Body of pancreas (tissue), 4 donors: ENCODE data around the gene KRT80. TPM values are rescaled to one million over a fixed set of nuclear protein-coding genes. Genes with fewer than 3 reads are reported as not detected.

ENCODE experiments used
- ATAC-seq: fragments of 150-250 bp; one replicate; pipeline ENCODE4 v1.9.1; 2016
- DNase-seq, 4 donors: peaks; one replicate each; pipeline ENCODE4 v3.0.0-alpha.2; 2019
- H3K27ac ChIP-seq, 4 donors: fragments of 200-600 bp; sonication (generic); 1 replicate in 3 of 4; 2 replicates in 1 of 4; pipeline versions ENCODE4 v1.5.1 to v1.6.1; 2016 to 2019; ENCODE audit warnings: mild to moderate bottlenecking in 1 of 4, mixed read lengths in 1 of 4, moderate library complexity in 1 of 4
- H3K27me3 ChIP-seq, 2 donors: fragments of 200-600 bp; sonication (generic); one replicate each; pipeline ENCODE4 v1.6.0; 2016; ENCODE audit warnings: mild to moderate bottlenecking in 1 of 2
- H3K36me3 ChIP-seq, 2 donors: fragments of 200-600 bp; sonication (generic); replicated peaks in 1 of 2; 2 replicates each; pipeline ENCODE4 v1.5.1; 2016; ENCODE audit warnings: low read depth in 2 of 2; ENCODE audit not compliant: insufficient read depth in 1 of 2
- H3K4me1 ChIP-seq: fragments of 200-600 bp; sonication (generic); one replicate; pipeline ENCODE4 v1.6.0; 2016
- H3K4me3 ChIP-seq, 2 donors: fragments of 200-600 bp; sonication (generic); 1 replicate in 1 of 2; 2 replicates in 1 of 2; pipeline ENCODE4 v1.5.1; 2016 to 2019
- H3K9me3 ChIP-seq, 3 donors: fragments of 200-600 bp; sonication (generic); 1 replicate in 2 of 3; 2 replicates in 1 of 3; pipeline ENCODE4 v1.5.1; 2016
- POLR2A ChIP-seq, 3 donors: fragments of 450-650 bp; IDR thresholded peaks; one replicate each; pipeline ENCODE4 v1.6.1; 2016; ENCODE audit warnings: antibody characterized with exemption in 3 of 3, mild to moderate bottlenecking in 2 of 3
- WGBS, 2 donors: methylation state at CpG; one replicate each; pipeline ENCODE4 v1.1.5; 2017; 5-methylcytosine and 5-hydroxymethylcytosine counted together
- intact Hi-C: fragments of 100-400 bp; cut with DNase I; formaldehyde crosslinking; loops from one replicate; pipeline ENCODE4 v1.15.1; 2023
- total RNA-seq, 2 donors: library from RNA; depleted of rRNA; stranded (reverse); fragments of >200 nt; gene quantifications; one replicate each; pipeline ENCODE4 v1.1.0, GENCODE V29; 2016
- TF ChIP-seq, protein P1 (sequence below), 7 experiments: fragments of 450-650 bp in 4 of 7; fragments of 200-600 bp in 3 of 7; sonication (generic) in 3 of 7; IDR thresholded peaks; one replicate each; pipeline ENCODE4 v1.5.1; 2016 to 2019; ENCODE audit warnings: antibody characterized with exemption in 7 of 7

Gene KRT80
- total RNA-seq, 2 donors from 2014 or later = 10.2 to 11.9 TPM

DNA sequence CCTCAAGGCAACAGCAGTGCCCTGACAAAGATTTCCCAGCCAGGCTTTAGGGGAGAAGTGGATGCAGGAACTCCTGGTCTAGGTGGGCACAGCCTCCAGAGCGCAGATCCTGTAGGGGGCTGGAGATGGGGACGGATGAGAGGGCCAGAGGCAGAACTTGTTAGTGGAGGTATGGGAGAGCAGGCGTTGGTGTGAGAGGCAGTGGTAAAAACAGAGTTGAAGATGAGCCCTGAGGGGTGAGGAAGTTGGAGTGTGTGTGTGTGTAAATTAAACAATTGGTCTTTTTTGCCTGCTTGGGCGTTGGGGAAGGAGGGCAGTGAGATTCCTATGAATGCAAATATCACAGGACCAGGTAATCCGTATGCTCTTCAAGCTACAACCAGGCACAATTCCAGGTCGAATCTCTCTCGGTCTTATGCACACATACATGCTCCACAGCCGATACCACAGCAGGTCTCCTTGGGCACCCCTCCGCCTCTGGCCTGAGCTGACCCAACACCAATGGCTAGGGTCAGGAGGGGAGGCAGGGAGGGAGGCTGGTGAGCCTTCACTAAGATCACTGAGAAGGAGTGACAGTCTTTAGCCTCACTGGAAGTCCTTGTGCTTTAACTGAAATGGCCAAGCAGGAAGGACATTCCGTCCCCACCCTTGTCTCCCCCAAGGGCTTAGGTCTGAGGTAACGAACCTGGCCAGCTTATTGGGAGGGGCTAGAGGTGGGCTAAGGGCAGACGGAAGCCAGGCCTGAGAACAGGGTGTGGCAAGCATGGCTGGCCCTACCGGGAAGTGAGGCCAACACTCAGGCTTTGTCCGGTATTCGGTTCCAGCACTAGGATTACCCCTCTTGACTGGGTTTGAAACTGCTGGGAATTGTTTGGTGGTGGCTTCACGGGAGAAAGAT is 39.7 kb upstream of the KRT80 start:
- WGBS, 2 donors = 50 to 53% methylated on average over 16 of the region's 16 CpGs
- DNase-seq (peak in 1 of 4 donors; percentile 53), ATAC-seq (no peak)
- H3K4me3 ChIP-seq = no peak overlapping the region
- peaks cover 66% of the 10 kb centered on the region for H3K4me1 ChIP-seq
- peak overlapping the region; percentile 67 to 80 (median 71) for H3K27ac ChIP-seq
- H3K36me3 ChIP-seq = no peaks in the 10 kb centered on the region
- TF ChIP-seq, protein P1, sequence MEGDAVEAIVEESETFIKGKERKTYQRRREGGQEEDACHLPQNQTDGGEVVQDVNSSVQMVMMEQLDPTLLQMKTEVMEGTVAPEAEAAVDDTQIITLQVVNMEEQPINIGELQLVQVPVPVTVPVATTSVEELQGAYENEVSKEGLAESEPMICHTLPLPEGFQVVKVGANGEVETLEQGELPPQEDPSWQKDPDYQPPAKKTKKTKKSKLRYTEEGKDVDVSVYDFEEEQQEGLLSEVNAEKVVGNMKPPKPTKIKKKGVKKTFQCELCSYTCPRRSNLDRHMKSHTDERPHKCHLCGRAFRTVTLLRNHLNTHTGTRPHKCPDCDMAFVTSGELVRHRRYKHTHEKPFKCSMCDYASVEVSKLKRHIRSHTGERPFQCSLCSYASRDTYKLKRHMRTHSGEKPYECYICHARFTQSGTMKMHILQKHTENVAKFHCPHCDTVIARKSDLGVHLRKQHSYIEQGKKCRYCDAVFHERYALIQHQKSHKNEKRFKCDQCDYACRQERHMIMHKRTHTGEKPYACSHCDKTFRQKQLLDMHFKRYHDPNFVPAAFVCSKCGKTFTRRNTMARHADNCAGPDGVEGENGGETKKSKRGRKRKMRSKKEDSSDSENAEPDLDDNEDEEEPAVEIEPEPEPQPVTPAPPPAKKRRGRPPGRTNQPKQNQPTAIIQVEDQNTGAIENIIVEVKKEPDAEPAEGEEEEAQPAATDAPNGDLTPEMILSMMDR (IDR thresholded peaks at IDR 0.05) = no peak
- TF ChIP-seq POLR2A (IDR thresholded peaks at IDR 0.05) = no peak
- H3K27me3 ChIP-seq = no peaks in the 10 kb centered on the region
- intact Hi-C loops = no loop called here
- no peaks in the 10 kb centered on the region for H3K9me3 ChIP-seq

DNA sequence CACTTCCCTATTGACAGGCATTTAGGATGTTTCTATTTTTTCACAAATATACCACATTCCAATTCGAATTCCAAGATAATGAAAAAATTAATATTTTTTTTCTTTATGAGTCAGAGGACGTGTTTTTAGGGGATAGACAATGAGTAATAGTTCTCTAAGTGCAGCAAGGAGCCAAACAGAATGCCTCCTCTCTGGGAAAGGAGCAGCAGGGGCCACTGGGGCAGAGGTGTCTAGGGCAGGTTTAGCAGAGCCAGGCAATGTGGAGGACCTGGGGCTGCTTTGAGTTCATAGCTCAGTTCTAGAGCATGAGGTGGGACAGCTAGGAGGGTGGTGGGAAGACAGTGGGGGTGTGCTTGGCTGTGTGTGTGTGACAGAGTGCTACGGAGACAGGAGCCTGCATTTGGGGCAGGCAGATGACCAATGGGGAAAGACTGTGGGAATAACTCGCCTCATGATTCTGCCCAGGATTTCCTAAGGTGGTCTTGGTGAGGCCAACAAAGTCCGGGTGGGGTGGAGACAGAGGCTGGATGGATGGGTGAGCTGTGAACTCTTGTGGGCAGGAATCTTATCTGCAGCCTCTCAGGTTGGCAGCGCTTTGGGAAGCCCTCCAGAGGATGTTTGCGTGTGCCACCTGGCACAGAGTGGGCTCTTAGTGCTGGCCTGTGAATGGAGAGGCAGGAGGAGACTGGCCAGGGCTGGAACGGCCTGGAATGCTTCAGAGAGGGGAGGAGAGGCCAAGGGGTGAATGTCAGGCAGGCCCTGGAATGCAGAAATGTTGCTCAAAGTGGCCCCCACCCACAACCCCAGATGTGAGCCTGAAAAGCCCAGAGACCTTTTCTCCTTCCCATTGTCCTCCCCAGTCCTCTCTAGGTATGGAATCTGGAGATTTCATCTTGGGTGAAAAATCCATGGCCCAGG is 38.8 kb upstream of the KRT80 start:
- DNase-seq = peak in 3 of 4 donors; percentile 64 to 75 (median 66)
- Histone ChIP-seq H3K27me3 (no peaks in the 10 kb centered on the region), H3K9me3 (no peaks in the 10 kb centered on the region), H3K4me1 (peaks cover 57% of the 10 kb centered on the region), H3K36me3 (no peaks in the 10 kb centered on the region), H3K27ac (peak overlapping the region; percentile 67 to 80 (median 71)), H3K4me3 (no peak overlapping the region)
- peak; percentile 67 for ATAC-seq
- 29 to 32% methylated on average over 5 to 8 of the region's 8 CpGs for WGBS, 2 donors
- TF ChIP-seq, protein P1 (IDR thresholded peaks at IDR 0.05) = no peak
- TF ChIP-seq POLR2A (IDR thresholded peaks at IDR 0.05) = no peak
- intact Hi-C loops = no loop called here

DNA sequence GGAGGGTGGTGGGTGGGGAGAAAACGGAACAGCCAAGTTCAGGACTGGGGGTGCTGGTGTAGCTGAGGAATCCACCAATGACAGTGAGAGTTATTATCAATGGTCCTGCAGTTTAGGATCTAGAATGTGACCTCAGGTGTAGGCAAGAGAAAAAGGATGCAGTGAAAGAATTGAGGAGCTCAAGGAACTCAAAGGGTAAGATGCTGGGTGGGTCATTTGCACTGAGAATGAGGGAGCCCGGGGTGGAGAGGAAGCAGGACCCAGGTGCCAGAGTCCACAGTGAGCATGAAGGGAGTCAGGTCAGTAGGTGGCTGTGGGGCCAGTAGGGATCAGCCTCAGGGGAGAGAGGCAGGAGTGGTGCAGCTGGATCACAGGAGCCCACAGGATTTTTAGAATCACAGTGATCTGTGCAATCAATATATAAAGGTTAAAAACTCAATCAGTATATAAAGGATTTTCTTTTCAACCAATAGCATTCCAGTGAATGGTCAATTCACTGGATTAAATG is 38.1 kb upstream of the KRT80 start:
- no peaks in the 10 kb centered on the region for H3K27me3 ChIP-seq
- 79 to 87% methylated on average over 2 of the region's 2 CpGs for WGBS, 2 donors
- no peak overlapping the region for H3K4me3 ChIP-seq
- intact Hi-C loops = no loop called here
- peak overlapping the region in 1 of 4 donors; percentile 67 for H3K27ac ChIP-seq
- ATAC-seq = no peak
- peak in 1 of 4 donors; percentile 10 for DNase-seq
- peaks cover 50% of the 10 kb centered on the region for H3K4me1 ChIP-seq
- TF ChIP-seq POLR2A (IDR thresholded peaks at IDR 0.05) = no peak
- TF ChIP-seq, protein P1 (IDR thresholded peaks at IDR 0.05) = no peak
- H3K9me3 ChIP-seq = no peaks in the 10 kb centered on the region
- no peaks in the 10 kb centered on the region for H3K36me3 ChIP-seq

DNA sequence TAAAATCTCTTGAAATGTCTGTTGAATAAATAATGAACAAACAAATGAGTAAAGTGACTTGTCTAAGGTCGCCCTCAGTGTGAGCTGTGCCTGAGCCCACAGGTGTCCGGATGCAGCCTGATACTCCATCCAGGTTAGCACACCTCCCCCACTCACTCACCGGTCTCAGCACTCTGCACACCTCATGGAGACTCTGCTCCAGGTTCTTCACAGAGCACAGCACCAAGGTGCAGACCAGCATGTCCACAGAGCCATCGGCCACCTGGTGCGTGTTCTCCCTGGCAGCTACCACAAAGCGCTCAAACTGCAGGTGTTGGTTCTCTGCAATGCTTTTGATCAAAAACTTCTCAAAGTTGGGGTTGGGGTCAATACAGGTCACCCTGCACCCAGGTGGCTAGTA is 37.1 kb upstream of the KRT80 start:
- 93 to 97% methylated on average over 5 to 6 of the region's 6 CpGs for WGBS, 2 donors

More for the DNA sequence above, 37.1 kb upstream of the KRT80 start:
- H3K4me1 ChIP-seq = peaks cover 42% of the 10 kb centered on the region
- ATAC-seq (no peak), DNase-seq (peak in 1 of 4 donors; percentile 5)
- no peaks in the 10 kb centered on the region for H3K9me3 ChIP-seq
- no peaks in the 10 kb centered on the region for H3K36me3 ChIP-seq
- no peak overlapping the region for H3K27ac ChIP-seq
- no peak for TF ChIP-seq POLR2A (IDR thresholded peaks at IDR 0.05)
- TF ChIP-seq, protein P1 (IDR thresholded peaks at IDR 0.05) = no peak
- no peak overlapping the region for H3K4me3 ChIP-seq
- intact Hi-C loops = no loop called here
- no peaks in the 10 kb centered on the region for H3K27me3 ChIP-seq
